GM12878 (cell line): ENCODE results near the gene DEXI. TPM values are rescaled to one million over a fixed set of nuclear protein-coding genes. Genes with fewer than 3 reads are reported as not detected.

ENCODE experiments used
- BHLHE40 ChIP-seq, 2 experiments: fragments of 450-650 bp in 1 of 2; IDR thresholded peaks; 2 replicates each; pipeline ENCODE4 v1.6.1; 2011 to 2017; ENCODE audit warnings: low read depth in 2 of 2, borderline replicate concordance in 1 of 2, improper control_type of control experiment in 1 of 2, low read length in 1 of 2, mild to moderate bottlenecking in 1 of 2
- CEBPZ ChIP-seq: fragments of 150-350 bp; IDR thresholded peaks from 2 replicates; pipeline ENCODE4 v1.6.1; 2016; ENCODE audit warnings: low read depth, low read length
- CHD1 ChIP-seq: IDR thresholded peaks from 2 replicates; pipeline ENCODE4 v1.6.1; 2012; ENCODE audit warnings: low read depth, low read length, improper control_type of control experiment
- EGR1 ChIP-seq, 2 experiments: IDR thresholded peaks; 1 replicate in 1 of 2; 2 replicates in 1 of 2; pipeline ENCODE4 v1.6.1; 2011 to 2012; ENCODE audit warnings: low read depth in 2 of 2, low read length in 2 of 2, borderline replicate concordance in 1 of 2, mild to moderate bottlenecking in 1 of 2, moderate library complexity in 1 of 2
- EZH2 ChIP-seq: IDR thresholded peaks from 2 replicates; pipeline ENCODE4 v1.6.1; 2012; ENCODE audit warnings: low read depth, mild to moderate bottlenecking, control low read depth, inconsistent platforms, low read length, borderline replicate concordance; ENCODE audit not compliant: control insufficient read depth
- HDAC2 ChIP-seq: fragments of 200-600 bp; sonication (generic); IDR thresholded peaks from 2 replicates; pipeline ENCODE4 v1.6.1; 2017
- JUNB ChIP-seq: IDR thresholded peaks from 2 replicates; pipeline ENCODE4 v1.6.1; 2016; ENCODE audit warnings: antibody characterized with exemption, mild to moderate bottlenecking
- KDM1A ChIP-seq: fragments of 200-600 bp; sonication (generic); IDR thresholded peaks from 2 replicates; pipeline ENCODE4 v1.6.1; 2016; ENCODE audit warnings: borderline replicate concordance
- MXI1 ChIP-seq: fragments of 150-350 bp; IDR thresholded peaks from 2 replicates; pipeline ENCODE4 v1.6.1; 2011; ENCODE audit warnings: low read depth, mild to moderate bottlenecking, inconsistent platforms, low read length, improper control_type of control experiment
- NFXL1 ChIP-seq: fragments of 450-650 bp; IDR thresholded peaks from 2 replicates; pipeline ENCODE4 v1.6.1; 2017; ENCODE audit warnings: antibody characterized with exemption, mild to moderate bottlenecking, borderline replicate concordance
- NKRF ChIP-seq: fragments of 450-650 bp; conservative IDR thresholded peaks from 2 replicates; pipeline ENCODE4 v1.6.1; 2017; ENCODE audit warnings: mild to moderate bottlenecking, moderate library complexity
- NR2C1 ChIP-seq: fragments of 450-650 bp; IDR thresholded peaks from 2 replicates; pipeline ENCODE4 v1.6.1; 2017; ENCODE audit warnings: antibody characterized with exemption, mild to moderate bottlenecking, moderate library complexity
- POLR2AphosphoS5 ChIP-seq: IDR thresholded peaks from 2 replicates; pipeline ENCODE4 v1.6.1; 2011; ENCODE audit warnings: mild to moderate bottlenecking, low read length, inconsistent platforms
- RAD51 ChIP-seq: fragments of 450-650 bp; IDR thresholded peaks from 2 replicates; pipeline ENCODE4 v1.6.1; 2016; ENCODE audit warnings: moderate library complexity, mild to moderate bottlenecking, inconsistent platforms
- RBBP5 ChIP-seq: fragments of 200-600 bp; sonication (generic); conservative IDR thresholded peaks from 2 replicates; pipeline ENCODE4 v1.6.1; 2016
- RELA ChIP-seq: fragments of 450-650 bp; IDR thresholded peaks from 2 replicates; pipeline ENCODE4 v1.8.0; 2014; ENCODE audit warnings: borderline replicate concordance; ENCODE audit not compliant: partially characterized antibody
- SMAD5 ChIP-seq: IDR thresholded peaks from 2 replicates; pipeline ENCODE4 v1.6.1; 2016; ENCODE audit warnings: antibody characterized with exemption, low read depth
- SPI1 ChIP-seq: IDR thresholded peaks from 2 replicates; pipeline ENCODE4 v1.6.1; 2011; ENCODE audit warnings: low read depth, mild to moderate bottlenecking, low read length, moderate library complexity, borderline replicate concordance; ENCODE audit not compliant: insufficient read depth
- WRNIP1 ChIP-seq: IDR thresholded peaks from 2 replicates; pipeline ENCODE4 v1.6.1; 2011; ENCODE audit warnings: low read depth, low read length, improper control_type of control experiment, borderline replicate concordance
- YBX1 ChIP-seq: fragments of 450-650 bp; IDR thresholded peaks from 2 replicates; pipeline ENCODE4 v1.6.1; 2016; ENCODE audit warnings: antibody characterized with exemption
- YY1 ChIP-seq: IDR thresholded peaks from 2 replicates; pipeline ENCODE4 v1.6.1; 2011; ENCODE audit warnings: low read depth, mild to moderate bottlenecking, low read length
- ZBTB4 ChIP-seq: fragments of 450-650 bp; formaldehyde crosslinking; IDR thresholded peaks from 2 replicates; pipeline ENCODE4 v1.4.0; 2022; ENCODE audit warnings: mild to moderate bottlenecking, moderate library complexity
- ZNF24 ChIP-seq: fragments of 450-650 bp; IDR thresholded peaks from 2 replicates; pipeline ENCODE4 v1.6.1; 2017; ENCODE audit warnings: antibody characterized with exemption, mild to moderate bottlenecking
- polyA plus RNA-seq, 11 experiments: library from polyadenylated mRNA; depleted of rRNA in 4 of 11; unstranded in 6 of 11; stranded (reverse) in 5 of 11; fragments of >200 nt; fragmentation: Nextera tagmentation in 4 of 11; fragmentation: Illumina TruSeq in 1 of 11; extraction: Ambion mirVana in 4 of 11; extraction: Trizol in 1 of 11; gene quantifications; 1 replicate in 1 of 11; 2 replicates in 10 of 11; pipeline versions ENCODE4 v1.2.1 to v1.2.3, GENCODE V29; 2011 to 2016; ENCODE audit warnings: inconsistent platforms in 2 of 11, missing spikeins in 2 of 11, low read depth in 1 of 11
- total RNA-seq, 4 experiments: library from RNA; depleted of rRNA in 3 of 4; stranded (reverse); fragments of >200 nt in 3 of 4; fragmentation: Illumina TruSeq in 1 of 4; extraction: Trizol in 1 of 4; gene quantifications; 2 replicates each; pipeline versions ENCODE4 v1.2.1 to v1.2.3, GENCODE V29; 2013 to 2021

Gene DEXI
- total and polyA plus RNA-seq, 10 of the 15 experiments (the other 5 are each of a cell fraction or from before 2014, with no cell fraction given), result 1.4 to 26.3 (median 18.4) TPM

- TF ChIP-seq CEBPZ (no peak), POLR2AphosphoS5 (no peak), EZH2 (no peak), NKRF (no peak; the same call in 1 of the 2 replicates), ZNF24 (no peak), SPI1 (no peak), YBX1 (no peak), NR2C1 (no peak), RBBP5 (no peak), ZBTB4 (CRISPR knock-in tag) (no peak), BHLHE40 (IDR thresholded peaks at IDR 0.05; ENCODE audit: borderline replicate concordance in 1 of 2, low read depth in 2 of 2, low read length in 1 of 2) (peak in 1 of 2 experiments; percentile 78; a peak in 2 of 4 replicates), KDM1A (no peak), RAD51 (no peak), HDAC2 (no peak), CHD1 (no peak), YY1 (peak; percentile 69), JUNB (no peak), SMAD5 (no peak), WRNIP1 (no peak), RELA (no peak), MXI1 (no peak), NFXL1 (no peak), EGR1 (IDR thresholded peaks at IDR 0.05; ENCODE audit: borderline replicate concordance in 1 of 2, low read depth in 2 of 2, low read length in 2 of 2) (peak in 1 of 2 experiments; percentile 93; a peak in 2 of 3 replicates)
Observed at GRCh38 chr16:10942352-10943063, at the start of gene DEXI (continued).
